GM12874 (cell line): Measurements from ENCODE around the gene CCNC.

Experiments
- TF ChIP-seq, protein P1 (sequence below): IDR thresholded peaks from 2 replicates; pipeline ENCODE4 v1.5.1; 2011; ENCODE audit warnings: low read depth, mild to moderate bottlenecking, control low read depth, low read length, moderate library complexity; ENCODE audit not compliant: insufficient read depth

Gene CCNC

DNA sequence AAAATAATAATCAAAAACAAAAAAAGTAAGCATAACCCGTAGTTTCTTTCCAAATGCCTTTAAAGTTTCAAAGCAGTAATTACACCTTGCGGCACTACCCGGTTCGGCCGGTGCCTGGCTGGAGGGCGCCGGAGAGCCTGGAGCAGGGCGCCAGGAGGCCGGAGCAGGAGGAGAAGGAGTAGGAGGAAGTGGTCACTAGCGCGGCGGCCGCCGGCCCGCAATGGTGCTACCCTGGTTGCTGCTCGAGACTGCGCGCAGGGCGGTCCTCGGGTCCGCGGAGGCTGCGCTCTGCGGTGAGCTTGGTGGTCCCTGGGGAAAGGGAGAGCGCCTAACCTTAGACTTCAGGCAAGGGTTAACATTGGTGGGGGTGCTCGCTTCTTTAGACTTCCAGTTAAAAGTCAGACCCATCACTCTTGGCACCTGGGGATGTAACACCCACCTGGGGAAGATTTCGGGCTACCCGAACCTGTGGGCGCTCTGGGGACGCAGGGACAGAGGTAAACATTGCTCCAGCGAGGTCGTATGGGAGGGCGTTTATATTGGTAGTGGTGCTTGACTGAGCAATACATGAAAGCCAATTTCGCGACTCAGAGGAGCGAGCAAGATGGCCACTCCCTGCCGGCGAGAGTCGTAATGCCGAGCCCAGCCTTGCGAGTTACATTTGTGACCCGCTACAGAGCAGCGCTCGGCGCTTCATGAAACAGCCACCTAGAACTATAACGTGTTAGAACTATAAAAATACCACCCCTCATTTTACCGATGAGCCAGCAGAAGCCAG is 47.4 kb downstream of the CCNC start:
- TF ChIP-seq, protein P1, sequence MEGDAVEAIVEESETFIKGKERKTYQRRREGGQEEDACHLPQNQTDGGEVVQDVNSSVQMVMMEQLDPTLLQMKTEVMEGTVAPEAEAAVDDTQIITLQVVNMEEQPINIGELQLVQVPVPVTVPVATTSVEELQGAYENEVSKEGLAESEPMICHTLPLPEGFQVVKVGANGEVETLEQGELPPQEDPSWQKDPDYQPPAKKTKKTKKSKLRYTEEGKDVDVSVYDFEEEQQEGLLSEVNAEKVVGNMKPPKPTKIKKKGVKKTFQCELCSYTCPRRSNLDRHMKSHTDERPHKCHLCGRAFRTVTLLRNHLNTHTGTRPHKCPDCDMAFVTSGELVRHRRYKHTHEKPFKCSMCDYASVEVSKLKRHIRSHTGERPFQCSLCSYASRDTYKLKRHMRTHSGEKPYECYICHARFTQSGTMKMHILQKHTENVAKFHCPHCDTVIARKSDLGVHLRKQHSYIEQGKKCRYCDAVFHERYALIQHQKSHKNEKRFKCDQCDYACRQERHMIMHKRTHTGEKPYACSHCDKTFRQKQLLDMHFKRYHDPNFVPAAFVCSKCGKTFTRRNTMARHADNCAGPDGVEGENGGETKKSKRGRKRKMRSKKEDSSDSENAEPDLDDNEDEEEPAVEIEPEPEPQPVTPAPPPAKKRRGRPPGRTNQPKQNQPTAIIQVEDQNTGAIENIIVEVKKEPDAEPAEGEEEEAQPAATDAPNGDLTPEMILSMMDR, result peak; percentile 77

DNA sequence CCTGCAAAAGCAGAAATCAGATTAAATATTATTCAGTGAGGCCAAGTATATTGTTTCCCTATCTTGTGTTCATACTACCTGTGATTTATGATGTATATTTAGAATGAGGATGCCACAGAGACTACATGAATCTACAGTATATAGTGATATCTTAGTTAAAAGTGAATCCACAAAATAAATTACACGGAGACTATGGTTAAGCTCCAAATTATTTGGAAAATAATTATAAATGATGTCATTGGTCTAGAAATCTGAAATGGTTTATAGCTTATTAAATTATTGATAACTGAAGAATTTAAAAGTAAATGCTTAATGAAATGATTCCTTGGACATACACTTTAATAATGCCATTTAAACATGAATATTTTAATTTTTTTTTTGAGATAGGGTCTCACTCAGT is 49.0 kb downstream of the CCNC start:
- TF ChIP-seq, protein P1, result no peak

DNA sequence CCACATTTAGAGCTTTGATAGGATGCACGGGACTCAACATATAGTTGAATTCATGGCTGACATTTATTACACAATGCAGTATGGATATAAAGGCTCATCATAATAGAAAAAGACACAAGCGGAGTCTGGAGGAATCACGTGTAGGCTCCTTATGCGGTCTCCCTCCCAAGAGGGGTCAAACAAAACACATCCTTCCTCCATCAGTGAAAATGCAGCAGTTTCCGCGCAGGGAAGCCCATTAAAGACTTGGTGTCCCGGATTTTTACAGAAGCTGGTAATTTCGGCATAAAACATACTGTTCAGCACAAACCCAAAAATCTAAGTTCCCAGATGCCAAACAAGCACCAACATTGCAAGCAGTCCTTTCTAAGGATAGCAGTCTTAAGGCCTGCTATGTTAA is 54.4 kb downstream of the CCNC start:
- TF ChIP-seq, protein P1, result no peak

DNA sequence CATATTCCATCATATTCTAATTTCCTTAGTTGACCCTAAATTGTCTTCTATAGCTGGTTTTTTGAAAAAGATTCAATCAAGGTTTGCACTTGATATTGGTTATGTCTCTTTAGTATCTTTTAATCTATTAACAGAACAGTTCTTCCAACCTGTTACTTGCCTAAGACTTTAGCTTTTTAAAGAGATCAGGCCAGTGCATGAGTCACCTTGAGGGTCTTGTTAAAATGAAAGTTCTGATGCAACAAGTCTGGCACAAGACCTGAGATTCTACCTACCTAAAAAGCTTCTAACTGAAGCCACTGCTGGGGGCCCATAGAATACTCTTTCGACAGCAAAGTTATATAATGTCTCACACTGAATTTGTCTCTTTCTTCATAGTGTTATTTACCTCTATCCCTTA is 56.4 kb downstream of the CCNC start:
- TF ChIP-seq, protein P1, result no peak

DNA sequence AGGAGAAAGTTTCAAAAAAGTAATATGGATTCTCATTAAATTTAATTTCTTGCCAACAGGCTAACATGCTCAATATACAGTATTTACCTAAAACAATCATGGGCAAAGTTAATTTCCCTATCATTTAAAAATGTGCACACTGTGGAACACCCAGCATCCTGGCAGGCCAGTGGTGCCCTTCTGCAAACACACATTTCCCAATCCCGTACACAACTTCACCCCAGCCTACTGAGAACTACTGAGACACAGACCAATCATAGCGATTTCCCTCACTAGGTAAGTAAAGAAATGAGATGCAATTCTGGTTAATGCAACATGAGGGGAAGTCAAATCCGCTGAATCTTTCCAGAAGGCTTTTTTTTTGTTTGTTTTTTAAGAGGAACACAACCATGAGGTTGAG is 60.8 kb downstream of the CCNC start:
- TF ChIP-seq, protein P1, result no peak

DNA sequence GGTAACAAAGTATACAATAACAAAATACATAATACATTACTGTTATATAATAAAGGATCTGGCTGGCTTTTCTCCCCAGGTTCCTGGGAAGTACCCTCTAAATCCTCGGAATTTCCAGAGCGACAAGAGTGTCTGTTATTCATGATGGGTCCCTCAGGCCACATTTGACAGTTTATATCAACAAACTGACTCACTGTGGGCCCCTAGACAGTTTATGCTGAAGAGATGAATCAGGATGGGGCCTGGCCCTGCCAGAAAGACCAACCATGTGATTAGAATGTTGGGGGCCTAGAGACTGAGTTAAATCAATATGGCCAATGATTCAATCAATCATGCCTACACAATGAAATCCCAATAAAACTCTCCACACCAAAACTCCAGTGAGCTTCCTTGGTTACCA is 66.7 kb downstream of the CCNC start:
- TF ChIP-seq, protein P1, result no peak

DNA sequence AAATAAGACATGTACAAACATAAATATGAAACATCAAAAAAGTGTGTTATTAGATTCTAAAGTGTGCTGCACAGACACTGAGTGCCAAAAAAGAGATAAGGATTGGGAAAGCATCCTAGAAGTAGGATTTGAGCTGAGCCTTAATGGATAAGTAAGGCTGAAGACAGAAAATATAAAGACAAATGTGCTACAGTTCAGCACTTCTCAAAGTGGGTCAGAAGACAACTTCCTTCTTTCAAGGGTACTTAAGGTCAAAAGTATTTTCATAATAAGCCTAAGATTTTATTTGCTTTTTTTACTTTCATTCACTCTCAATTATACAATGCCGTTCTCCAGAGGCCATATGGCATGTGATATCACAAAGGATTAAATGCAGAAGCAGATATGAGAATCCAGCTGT is 70.0 kb downstream of the CCNC start:
- TF ChIP-seq, protein P1, result no peak
